ENCODE measurements around the gene LY6G6C.
A peak's percentile ranks its signal among the peaks of the same experiment; 100 is the strongest.

Gene LY6G6C

DNA sequence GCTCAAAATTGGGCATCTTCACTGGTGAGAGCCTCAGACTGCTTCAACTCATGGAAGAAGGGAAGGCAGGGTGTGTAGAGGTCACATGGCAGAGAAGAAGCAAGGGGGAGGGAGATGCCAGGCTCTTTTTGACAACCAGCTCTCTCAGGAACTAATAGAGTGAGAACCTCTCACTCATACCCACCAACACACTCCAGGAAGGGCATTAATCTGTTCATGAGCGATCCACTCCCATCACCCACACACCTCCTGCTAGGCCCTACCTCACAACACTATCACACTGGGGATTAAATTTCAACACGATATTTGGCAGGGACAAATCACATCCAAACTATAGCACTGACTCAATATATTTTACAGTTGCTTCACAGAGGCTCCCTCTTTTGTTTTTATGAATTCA is 20.3 kb upstream of the LY6G6C start:
- DNase-seq (ENCODE audit: low spot score): no peak

DNA sequence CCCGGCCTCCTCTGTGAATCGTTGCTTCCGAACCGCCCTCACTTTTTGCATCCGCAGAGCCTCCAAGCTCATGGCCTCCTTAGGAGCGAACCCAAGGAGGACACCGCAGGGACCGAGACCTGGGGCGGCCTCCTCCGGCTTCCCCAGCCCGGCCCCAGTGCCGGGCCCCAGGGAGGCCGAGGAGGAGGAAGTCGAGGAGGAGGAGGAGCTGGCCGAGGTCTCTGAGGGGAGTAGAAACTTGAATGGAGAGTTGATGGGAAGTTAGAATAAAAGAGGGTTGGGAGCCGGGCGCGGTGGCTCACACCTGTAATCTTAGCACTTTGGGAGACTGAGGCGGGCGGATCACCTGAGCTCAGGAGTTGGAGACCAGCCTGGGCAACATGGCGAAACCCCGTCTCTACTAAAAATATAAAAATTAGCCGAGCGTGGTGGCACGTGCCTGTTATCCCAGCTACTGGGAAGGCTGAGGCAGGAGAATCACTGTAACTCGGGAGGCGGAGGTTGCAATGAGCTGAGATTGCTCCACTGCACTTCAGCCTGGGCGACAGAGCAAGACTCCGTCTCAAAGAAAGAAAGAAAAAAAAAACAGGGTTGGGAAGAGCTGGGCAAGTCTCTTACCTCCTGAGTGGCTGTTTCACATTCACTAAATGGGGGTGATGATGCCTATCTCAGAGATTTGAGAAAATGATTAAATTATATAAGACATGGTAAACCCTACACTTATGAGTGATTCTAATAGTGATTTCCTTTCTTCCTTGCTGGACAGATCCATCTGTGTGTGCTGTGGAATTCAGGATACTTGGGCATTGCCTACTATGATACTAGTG is 19.1 kb upstream of the LY6G6C start:
- no peak for DNase-seq (ENCODE audit: low spot score)

DNA sequence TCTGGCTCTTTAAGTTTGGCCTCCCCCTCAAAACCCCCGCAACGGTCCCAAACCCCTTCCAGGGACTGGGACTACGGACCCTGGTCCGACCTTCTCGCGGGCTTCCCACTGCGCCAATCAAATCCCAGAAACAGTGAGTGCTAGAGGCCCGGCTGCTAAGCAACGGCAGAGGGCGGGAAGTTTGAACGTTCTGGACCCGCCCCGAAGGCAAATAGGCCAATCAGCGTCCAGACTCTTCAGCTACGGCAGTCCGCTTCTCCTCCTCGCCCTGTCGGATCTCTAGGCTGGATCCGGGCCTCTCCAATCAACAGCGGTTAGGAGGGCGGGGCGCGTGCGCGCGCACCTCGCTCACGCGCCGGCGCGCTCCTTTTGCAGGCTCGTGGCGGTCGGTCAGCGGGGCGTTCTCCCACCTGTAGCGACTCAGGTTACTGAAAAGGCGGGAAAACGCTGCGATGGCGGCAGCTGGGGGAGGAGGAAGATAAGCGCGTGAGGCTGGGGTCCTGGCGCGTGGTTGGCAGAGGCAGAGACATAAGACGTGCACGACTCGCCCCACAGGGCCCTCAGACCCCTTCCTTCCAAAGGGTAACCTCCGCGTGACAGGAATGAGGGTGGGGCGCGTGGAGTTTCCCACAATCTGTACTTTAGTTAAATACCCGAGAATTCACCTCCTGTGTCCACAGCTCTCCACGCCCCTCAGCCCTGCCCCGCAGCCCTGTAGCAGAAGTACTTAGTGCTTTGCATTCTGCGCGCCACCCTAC is 18.3 kb upstream of the LY6G6C start, which contains the start of gene MSH5:
TSS of gene MSH5 (plus strand) at position 367 of the 758 bp plus-strand sequence. CDS start 462 bp downstream, outside the sequence.
- DNase-seq (ENCODE audit: low spot score): peak; percentile 96

DNA sequence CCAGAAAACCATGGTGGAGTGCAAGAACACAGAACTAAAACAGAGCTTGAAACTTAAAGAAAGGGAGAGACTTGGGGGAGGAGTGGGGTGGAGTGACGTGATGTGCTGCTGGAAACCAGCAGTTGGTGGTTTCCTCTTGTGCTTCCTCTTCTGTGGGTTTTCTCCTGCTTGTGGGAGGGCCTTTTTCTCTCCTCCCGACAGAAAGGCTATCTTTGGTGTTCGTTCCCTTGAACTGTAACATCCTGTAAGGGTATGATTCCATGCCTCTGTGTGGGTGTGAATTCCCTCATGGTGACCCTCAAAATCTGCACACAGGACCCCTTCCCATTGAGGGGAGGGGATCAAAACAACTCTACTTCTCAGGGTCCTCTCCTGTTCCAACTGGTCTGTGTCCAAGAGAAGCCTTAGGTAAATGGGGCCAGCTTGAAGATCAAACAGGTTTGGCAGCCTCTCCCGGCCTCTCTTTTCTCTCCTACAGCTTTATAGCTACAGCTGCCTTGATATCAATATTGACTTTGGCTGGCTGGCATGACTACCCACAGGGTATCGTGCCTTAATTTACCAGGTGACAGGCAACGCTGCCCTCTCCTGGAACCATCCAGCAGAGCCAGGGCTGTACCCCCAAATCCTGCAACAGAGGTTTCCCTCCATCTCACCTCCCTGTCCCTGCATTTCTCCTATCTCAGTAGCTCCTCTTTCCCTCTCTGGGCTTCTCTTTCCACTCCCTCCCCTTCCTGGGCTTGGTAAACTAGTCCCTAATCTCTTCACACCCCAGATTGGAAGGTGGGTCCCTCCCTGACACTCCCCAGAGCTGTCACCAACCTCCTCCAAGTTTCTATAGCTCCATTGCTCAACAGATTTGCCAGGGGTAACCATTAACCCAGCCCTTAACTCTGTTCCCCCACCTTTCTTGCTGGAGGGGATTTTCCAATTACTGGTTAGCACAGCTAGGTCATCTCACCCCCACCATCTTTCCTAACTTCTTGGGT is 16.7 kb upstream of the LY6G6C start:
- DNase-seq (ENCODE audit: low spot score): peak; percentile 66

DNA sequence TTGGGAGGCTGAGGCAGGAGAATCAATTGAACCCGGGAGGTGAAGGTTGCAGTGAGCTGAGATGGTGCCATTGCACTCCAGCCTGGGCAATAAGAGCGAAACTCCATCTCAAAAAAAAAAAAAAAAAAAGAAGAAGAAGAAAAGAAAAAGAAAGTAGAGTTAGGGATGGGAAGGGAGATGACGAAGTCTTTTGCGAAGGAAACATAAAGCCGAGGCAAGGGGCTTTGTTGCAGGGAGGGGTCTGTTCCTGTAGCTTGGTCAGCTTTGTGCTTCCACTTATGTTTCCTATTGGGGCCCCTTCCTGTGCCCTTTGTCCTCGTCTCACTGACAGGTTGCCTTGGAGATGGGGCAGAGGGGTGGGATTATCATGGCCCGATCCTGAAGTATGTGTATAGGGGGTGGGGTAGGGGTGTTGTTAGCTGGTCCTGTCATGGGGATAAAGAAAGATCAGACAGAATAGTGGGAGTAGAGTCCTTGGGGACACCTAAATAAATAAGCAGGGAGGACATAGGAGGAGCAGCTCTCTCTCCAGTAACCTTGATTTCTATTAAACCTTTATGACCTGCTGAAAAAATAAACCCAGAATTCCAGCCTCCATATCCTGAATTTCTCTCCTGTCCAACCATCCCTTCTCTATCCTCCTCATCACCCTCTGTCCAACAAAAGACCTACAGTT is 15.9 kb upstream of the LY6G6C start:
- DNase-seq (ENCODE audit: low spot score): no peak

DNA sequence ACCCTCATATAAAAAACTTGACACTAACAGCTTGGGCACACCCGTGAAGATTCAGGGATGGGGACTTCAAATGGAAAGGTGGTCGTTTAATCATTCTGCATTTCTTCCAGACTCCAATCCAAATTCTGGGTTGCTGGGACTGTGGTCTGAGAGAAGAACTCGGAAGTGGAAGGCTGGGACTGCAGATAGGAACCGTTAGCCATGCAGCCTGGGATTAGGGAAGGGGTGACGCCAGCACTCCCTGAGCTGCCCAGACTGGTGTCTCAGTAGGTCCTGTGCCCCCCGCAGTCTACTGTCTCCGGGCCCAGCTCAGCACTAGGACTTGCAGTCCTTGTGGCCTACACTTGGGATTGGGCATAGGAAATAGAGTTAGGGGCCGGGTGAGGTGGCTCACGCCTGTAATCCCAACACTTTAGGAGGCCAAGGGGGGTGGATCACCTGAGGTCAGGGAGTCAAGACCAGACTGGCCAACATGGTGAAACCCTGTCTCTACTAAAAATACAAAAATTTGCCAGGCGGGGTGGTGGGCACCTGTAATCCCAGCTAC is 15.3 kb upstream of the LY6G6C start:
- no peak for DNase-seq (ENCODE audit: low spot score)

DNA sequence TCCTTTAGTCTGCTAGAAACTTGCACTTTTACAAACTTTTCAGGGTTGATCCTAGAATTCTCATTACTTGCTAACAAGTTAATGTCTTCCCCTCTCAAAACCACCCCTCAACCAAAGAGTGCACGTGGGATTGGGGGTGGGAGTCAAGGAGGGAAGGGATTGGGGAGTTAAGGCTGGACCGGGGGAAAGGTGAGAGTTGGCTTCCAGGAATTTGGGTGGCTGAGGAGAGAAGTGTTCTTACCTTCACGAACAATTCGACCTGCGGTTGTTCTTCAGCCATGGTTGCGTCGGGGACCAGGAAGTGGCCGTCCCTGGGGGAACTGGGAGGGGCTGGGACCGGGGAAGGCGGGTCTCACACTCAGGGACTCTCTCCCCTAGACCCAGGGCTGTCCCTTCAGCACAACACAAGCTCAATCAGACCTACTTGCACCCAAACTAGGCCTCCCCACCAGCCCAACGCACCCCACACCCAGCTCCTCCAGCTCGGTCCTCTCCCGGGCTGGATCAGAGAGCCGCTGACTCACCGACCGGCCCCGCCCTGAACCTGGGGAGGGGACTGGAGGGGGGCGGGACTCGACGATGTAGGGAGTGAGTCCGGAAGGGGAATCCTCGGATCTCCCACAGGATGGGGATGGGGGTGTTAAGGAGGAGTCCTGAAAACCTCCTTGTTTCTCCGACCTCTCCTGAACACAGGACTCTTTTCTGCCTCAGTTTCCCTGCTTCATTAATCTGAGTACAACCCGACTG is 14.6 kb upstream of the LY6G6C start, which contains the start of gene CLIC1:
TSS of gene CLIC1 (minus strand) at position 510 of the 747 bp plus-strand sequence. CDS start at position 280, 230 bp downstream.
- DNase-seq (ENCODE audit: low spot score): peak; percentile 75

DNA sequence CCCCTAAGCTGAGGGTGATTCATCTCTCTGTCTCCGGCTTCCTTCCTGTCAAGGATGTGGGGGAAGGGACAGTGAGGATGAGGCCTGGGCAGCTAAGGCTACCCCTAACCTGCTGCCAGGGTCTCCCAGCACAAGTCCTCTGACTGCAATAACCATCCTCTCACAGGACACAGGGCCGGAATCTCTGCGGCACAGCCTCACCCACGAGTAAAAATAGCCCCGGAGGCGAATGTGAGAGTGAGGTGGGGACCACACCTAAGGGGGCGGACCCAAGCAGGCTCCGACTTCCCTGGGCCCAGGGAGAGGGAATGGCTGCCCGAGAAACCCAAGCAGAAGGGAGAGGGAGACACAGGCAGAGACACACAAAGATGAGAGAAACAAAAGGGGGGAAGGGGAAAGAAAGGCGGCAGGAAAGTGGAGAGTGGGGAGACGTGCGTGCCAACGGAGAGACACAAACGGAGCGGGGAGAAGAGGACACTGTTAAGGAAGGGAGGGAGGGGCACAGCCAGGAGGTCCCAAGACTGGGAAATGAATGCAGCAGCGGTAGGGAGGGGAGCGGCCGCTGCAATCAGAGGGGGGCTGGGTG is 13.4 kb upstream of the LY6G6C start:
- peak; percentile 78 for DNase-seq (ENCODE audit: low spot score)

DNA sequence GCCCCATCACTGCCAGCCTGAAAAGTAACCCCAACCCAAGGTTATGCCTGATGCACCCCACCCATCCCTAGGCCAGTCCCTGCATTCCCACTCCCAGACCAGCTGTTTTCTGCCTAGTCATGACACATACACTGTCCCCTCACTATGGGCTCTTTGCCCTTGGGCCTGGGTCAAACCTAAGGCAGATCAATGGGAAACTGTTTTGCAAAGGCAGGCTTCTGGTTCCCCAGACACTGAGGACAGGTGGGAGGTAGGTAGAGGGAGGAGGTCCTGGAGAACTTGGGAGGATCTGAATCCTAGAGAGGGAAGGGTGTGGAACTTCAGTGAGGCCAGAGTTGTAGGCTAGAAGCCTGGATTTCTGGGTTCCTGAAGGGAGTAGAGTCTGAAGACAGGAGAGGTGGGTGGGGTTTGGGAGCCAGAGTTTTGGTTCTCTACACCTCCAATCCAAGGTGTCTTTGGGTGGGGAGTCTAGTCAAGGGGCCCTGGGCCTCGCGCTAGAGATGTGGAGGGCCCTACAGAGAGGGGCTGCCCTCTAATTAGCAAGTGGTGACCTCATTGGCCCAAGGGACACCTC is 12.8 kb upstream of the LY6G6C start:
- DNase-seq (ENCODE audit: low spot score): no peak

DNA sequence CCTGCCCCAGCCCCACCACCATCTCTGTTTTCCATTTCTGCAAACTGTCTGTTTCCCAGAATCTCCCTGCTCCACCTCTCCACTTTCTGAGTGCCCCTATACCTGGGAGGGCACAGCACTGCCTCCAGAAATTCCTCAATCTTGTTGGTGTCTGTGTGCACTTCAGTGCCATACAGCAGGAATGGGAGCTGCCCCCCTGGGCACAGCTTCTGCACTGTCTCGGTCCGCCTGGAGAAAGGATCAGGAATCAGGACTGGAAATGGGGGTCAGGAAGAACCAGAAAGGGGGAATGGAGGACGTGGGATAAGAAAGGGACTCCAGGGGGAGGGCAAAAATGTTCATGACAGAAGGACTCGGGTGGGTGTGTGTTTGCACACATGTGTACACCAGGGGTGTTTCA is 12.2 kb upstream of the LY6G6C start:
- DNase-seq (ENCODE audit: low spot score): no peak

DNA sequence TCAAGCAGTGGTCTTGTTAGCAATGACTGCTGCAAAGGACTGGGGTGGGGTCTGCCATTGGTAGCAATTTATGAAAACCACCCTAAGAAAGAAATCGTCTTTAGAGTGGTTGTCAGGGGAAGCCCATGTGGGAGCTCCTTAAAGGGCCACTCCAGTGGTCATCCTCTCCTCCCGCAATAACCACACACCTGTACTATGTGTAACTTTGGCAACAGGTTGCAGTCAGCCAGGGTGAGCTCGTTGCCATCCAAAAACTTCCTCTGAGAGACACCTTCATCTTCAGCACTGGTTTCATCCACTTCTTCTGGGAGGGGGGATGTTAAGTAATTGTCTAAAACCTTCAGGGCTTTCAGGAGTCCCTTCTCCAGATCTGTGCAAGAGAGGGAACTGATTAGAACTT is 10.5 kb upstream of the LY6G6C start:
- DNase-seq (ENCODE audit: low spot score): no peak

DNA sequence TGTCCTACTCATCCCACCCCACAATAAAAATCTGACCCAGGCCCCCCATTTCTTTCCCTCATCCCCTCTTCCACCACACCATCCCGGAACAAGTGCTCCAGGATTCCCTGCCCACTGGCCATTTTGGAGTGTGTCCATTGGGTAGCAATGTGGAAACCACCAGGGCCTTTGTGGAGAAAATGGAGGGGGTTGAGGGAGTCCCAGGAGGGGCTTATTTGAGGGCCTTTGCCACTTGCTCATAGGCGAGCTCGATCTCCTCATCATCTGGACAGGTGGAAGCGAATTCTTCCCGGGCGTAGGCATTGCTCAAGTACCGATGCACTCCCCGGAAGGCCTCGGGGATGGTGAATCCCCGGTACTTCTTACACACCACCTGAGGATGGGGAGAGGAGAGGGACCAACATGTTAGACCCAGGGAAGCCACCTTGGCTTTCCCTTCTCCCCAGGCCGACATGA is 9.1 kb upstream of the LY6G6C start:
- DNase-seq (ENCODE audit: low spot score): no peak

DNA sequence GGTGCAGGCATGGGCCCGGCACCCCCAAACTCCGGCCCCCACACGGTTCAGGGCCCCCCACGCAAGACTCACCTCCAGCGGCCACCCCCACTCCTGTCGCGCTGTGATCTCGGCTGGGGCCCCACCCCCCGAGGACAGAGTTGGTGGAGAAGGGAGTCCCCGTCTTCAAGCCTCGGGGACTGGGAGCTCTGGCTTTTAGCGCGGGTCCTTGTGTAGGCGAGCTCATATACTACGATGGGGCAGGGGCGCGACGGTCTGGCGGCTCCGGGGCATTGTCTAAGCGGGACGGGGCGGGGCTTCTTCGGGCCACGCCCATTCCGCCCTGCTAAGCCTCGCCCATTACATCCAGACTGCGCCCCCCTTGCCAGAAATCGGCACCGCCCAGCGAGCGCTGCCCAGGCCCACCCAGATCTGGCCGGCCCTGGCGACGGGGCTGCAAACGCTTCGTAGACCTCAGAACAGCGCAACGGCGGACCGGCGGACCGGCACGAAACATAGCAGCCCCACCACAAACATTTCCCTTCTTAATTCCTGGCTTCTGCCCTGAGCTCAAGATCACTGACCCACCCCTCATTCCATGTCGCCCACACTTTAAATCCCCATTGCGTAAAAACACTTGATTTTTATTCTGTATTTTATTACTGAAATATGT is 8.6 kb upstream of the LY6G6C start:
- peak; percentile 58 for DNase-seq (ENCODE audit: low spot score)

DNA sequence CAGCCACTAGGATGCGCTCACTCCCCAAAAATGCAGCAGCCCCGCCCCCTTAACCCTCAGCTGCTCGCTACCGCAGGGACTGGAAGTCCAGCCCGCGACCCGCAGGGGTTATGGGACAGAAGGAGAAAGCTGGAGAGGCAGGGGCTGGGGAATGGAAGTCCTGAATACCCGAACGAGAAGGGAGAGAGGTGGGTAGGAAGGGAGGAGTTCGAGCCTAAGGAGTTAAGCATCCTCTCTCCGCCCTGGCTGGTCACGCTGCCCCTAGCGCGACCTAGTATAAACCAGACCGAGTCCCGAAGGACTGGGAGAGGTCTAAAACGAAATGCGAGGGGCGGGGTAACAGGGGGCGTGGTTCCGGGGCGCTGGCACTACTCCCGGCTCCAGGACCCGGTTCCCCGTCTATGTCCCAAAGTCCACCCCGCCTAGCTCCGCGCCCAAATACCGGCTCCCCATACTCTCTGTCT is 8.0 kb upstream of the LY6G6C start:
- peak; percentile 80 for DNase-seq (ENCODE audit: low spot score)

DNA sequence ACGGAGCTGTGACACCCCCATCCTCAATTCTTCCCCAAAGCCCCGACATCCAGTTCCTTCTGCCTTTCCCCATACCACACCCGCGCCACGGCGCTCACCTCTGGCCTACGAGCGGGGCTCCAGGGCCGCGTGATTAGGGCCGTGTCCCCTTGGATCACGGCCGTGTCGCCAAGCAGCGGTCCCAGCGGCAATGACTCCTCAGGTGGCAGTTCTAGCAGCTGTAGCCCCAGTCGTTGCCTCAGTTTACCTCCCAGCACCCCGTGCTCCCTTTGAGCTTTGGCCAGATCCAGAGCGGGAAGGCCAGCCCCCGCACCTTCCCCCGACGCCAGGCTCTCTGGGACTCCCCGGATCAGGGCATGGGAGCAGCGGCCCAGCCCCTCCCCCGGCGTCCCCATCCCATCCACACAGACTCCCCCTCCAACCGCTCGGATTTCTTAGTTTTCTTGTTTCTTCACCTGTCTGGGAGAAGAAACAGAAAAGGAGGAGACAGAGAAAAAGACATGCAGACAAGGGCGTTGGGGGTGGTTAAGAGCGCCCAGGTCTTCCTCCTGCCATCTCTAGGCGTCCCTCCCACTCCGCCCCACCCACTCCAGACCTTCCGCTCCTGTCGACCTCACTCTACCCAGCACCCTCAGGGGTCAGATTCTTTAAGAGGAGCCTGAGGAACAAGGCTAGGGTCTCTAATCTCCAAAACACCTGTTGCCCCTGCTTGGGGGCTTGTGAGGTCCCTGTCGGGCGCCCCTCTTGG is 7.4 kb upstream of the LY6G6C start, which contains the start of gene DDAH2:
TSS of gene DDAH2 (minus strand) at position 533 of the 748 bp plus-strand sequence. CDS start at position 395, 138 bp downstream.
- DNase-seq (ENCODE audit: low spot score): no peak

DNA sequence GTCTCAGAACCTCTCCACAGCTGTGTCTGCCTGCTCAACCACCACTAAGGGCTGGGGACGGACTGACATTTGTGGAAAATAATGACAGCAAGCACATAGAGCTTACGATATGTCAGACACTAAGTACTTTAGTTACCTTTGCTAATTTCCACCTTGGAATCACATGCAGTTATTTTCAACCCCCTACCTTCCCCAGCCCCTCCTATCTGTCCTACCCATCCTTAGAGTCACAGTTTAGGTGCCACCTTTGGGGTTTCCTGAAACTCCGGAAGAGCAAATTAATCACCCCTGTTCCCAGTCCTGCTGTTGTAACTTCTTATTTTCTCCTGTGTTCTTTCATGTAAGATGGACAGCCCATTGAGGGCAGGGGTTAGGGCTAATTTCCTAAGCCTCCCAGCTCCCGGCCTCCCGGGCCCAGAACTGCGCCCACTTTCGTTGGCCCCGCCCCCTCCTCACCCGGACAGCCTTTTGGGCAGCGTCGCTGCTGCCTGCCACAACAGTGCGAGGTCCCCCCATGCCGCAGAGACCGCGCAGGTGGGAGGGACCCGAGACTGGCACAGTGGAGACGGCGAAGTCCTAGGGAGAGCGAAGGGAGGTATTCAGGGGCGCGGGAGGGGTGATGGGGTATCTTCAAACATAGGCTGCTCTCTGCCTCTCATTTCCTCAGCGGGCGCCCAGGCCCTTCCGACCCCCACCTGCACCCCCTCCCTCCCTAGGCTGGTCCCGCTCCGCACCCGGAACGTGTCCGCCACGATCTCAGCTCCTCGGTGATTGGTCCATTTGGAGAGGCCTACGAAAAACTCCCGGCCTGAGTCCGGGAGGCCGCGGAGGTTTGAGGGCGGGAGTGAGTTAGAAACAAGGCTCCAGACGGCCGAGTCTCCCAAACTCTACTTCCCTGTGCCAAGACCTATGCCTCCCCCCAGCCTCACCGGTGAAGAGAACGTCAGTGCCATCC is 6.4 kb upstream of the LY6G6C start:
- DNase-seq (ENCODE audit: low spot score): no peak

Measured in CD4-positive, alpha-beta T cell treated with Interleukin-15 for 4 hours (primary cell).